Gastroesophageal sphincter (tissue), 3 donors: ENCODE results near the gene FMOD.

Experiments
- CTCF ChIP-seq, 4 experiments: fragments of 200-600 bp in 2 of 4; fragments of 450-650 bp in 2 of 4; sonication (generic) in 1 of 4; IDR thresholded peaks; one replicate each; pipeline ENCODE4 v1.5.1; 2017 to 2019; ENCODE audit warnings: antibody characterized with exemption in 4 of 4, mild to moderate bottlenecking in 2 of 4, moderate library complexity in 2 of 4
- POLR2AphosphoS5 ChIP-seq: sonication (generic); formaldehyde crosslinking; IDR thresholded peaks from one replicate; pipeline ENCODE4 v1.6.1; 2017; ENCODE audit warnings: antibody characterized with exemption

GRCh38 chr1:203346769-203347102 lies 4.2 kb downstream of the FMOD start:
- TF ChIP-seq CTCF (IDR thresholded peaks at IDR 0.05) (no peak), POLR2AphosphoS5 (no peak)
